Karpas-422 (cell line): ENCODE data around the gene LYRM2. TPM values are rescaled to one million over a fixed set of nuclear protein-coding genes. Genes with fewer than 3 reads are reported as not detected.

Source experiments
- DNase-seq: peaks from one replicate; pipeline ENCODE4 v3.0.0-alpha.2; 2015
- H2AFZ ChIP-seq: fragments of 200-600 bp; sonication (generic); 2 replicates; pipeline ENCODE4 v1.6.1; 2014; ENCODE audit warnings: antibody characterized with exemption, low read length, mixed read lengths
- H3K27ac ChIP-seq: fragments of 200-600 bp; sonication (generic); 2 replicates; pipeline ENCODE4 v1.5.1; 2014; ENCODE audit warnings: mild to moderate bottlenecking, low read length, moderate library complexity
- H3K27me3 ChIP-seq: fragments of 200-600 bp; sonication (generic); 2 replicates; pipeline ENCODE4 v1.6.1; 2014; ENCODE audit warnings: low read length, mixed read lengths
- H3K36me3 ChIP-seq: fragments of 200-600 bp; sonication (generic); 2 replicates; pipeline ENCODE4 v1.6.1; 2014; ENCODE audit warnings: low read length, mixed read lengths; ENCODE audit not compliant: insufficient read depth
- H3K4me1 ChIP-seq: fragments of 200-600 bp; sonication (generic); 2 replicates; pipeline ENCODE4 v1.6.1; 2014; ENCODE audit warnings: mild to moderate bottlenecking, low read length, mixed read lengths
- H3K4me2 ChIP-seq: fragments of 200-600 bp; sonication (generic); 2 replicates; pipeline ENCODE4 v1.6.1; 2014; ENCODE audit warnings: low read length, low read depth, mild to moderate bottlenecking; ENCODE audit not compliant: poor library complexity, severe bottlenecking
- H3K4me3 ChIP-seq: fragments of 200-600 bp; sonication (generic); 2 replicates; pipeline ENCODE4 v1.5.1; 2014; ENCODE audit warnings: mild to moderate bottlenecking, antibody characterized with exemption, low read length, mixed read lengths
- H3K79me2 ChIP-seq: fragments of 200-600 bp; sonication (generic); 2 replicates; pipeline ENCODE4 v1.6.1; 2014; ENCODE audit warnings: mild to moderate bottlenecking, low read length, mixed read lengths
- H3K9ac ChIP-seq: fragments of 200-600 bp; sonication (generic); 2 replicates; pipeline ENCODE4 v1.6.0; 2014; ENCODE audit warnings: low read length
- H3K9me2 ChIP-seq: fragments of 200-600 bp; sonication (generic), shearing (Covaris generic); replicated peaks from 2 replicates; pipeline ENCODE4 v1.6.0; 2014; ENCODE audit warnings: mild to moderate bottlenecking, low read length, moderate library complexity; ENCODE audit not compliant: insufficient read depth
- H3K9me3 ChIP-seq: fragments of 300-700, 200-600 bp; sonication (generic); 2 replicates; pipeline ENCODE4 v1.6.1; 2014; ENCODE audit warnings: low read length, mixed read lengths
- H4K20me1 ChIP-seq: fragments of 200-600 bp; sonication (generic); 2 replicates; pipeline ENCODE4 v1.6.1; 2014; ENCODE audit warnings: mild to moderate bottlenecking, antibody characterized with exemption, low read length, low read depth; ENCODE audit not compliant: insufficient read depth
- total RNA-seq: library from RNA; depleted of rRNA; stranded (reverse); fragments of >200 nt; shearing (Covaris generic); gene quantifications from 2 replicates; pipeline ENCODE4 v1.2.3, GENCODE V29; 2014; ENCODE audit warnings: low replicate concordance; rRNA removed

LYRM2 gene
- total RNA-seq, 1 experiment from 2014 or later, result 23.9 TPM

- H4K20me1 ChIP-seq, result no peaks in the 10 kb centered on the region
- H3K27ac ChIP-seq, result no peak overlapping the region
- H3K27me3 ChIP-seq, result no peaks in the 10 kb centered on the region
- no peak overlapping the region for H3K4me3 ChIP-seq
- H2AFZ ChIP-seq, result no peak overlapping the region
- no peaks in the 10 kb centered on the region for H3K4me1 ChIP-seq
- H3K9ac ChIP-seq, result no peak overlapping the region
- H3K9me2 ChIP-seq, result no peaks in the 10 kb centered on the region
- H3K4me2 ChIP-seq, result no peak overlapping the region
- H3K9me3 ChIP-seq, result no peaks in the 10 kb centered on the region
- no peaks in the 10 kb centered on the region for H3K79me2 ChIP-seq
- DNase-seq, result no peak
- no peaks in the 10 kb centered on the region for H3K36me3 ChIP-seq
These were observed 120.0 kb downstream of the LYRM2 start for GRCh38 chr6:89518352-89519055.

Other genes with a start within 250 kb of the LYRM2 start
- gene RRAGD, start 226.5 kb downstream of the LYRM2 start, total RNA-seq, result 0.41 and 0.65 TPM in 2 replicates
- not detected in 2 replicates for gene ANKRD6, start 205.6 kb downstream of the LYRM2 start, total RNA-seq
- 36.5 and 42.0 TPM in 2 replicates for gene MDN1, start 181.0 kb upstream of the LYRM2 start, total RNA-seq
- gene CASP8AP2, start 191.1 kb upstream of the LYRM2 start, total RNA-seq, result 14.4 and 23.6 TPM in 2 replicates